Measurements from ENCODE around the gene MINDY2.

The MINDY2 gene

GRCh38 chr15:58875343-58875742, 104.2 kb downstream of the MINDY2 start:
- no peak for TF ChIP-seq CTCF (IDR thresholded peaks at IDR 0.05)

- TF ChIP-seq CTCF (IDR thresholded peaks at IDR 0.05): no peak
Observed at GRCh38 chr15:58876306-58877106, 105.4 kb downstream of the MINDY2 start.

- TF ChIP-seq CTCF (IDR thresholded peaks at IDR 0.05): no peak
Observed at GRCh38 chr15:58877999-58878825, 107.1 kb downstream of the MINDY2 start.

GRCh38 chr15:58880320-58880719, 109.2 kb downstream of the MINDY2 start:
- no peak for TF ChIP-seq CTCF (IDR thresholded peaks at IDR 0.05)

- TF ChIP-seq CTCF (IDR thresholded peaks at IDR 0.05): no peak
Observed at GRCh38 chr15:58882243-58882642, 111.1 kb downstream of the MINDY2 start.

GRCh38 chr15:58886921-58887320, 115.8 kb downstream of the MINDY2 start:
- TF ChIP-seq CTCF (IDR thresholded peaks at IDR 0.05): no peak

- no peak for TF ChIP-seq CTCF (IDR thresholded peaks at IDR 0.05)
Observed at GRCh38 chr15:58889363-58889762, 118.3 kb downstream of the MINDY2 start.
